Lung (tissue), 12 donors: Measurements from ENCODE around the gene NXN. TPM values are rescaled to one million over a fixed set of nuclear protein-coding genes. Genes with fewer than 3 reads are reported as not detected.

ENCODE experiments used
- ATAC-seq: fragments of 200-7000 bp; cut with Tn5 transposase; one replicate; pipeline ENCODE4 v1.9.1; 2020; ENCODE audit warnings: moderate number of reproducible peaks; ENCODE audit not compliant: insufficient read depth, low FRiP score
- DNase-seq, 3 donors: peaks; one replicate each; pipeline ENCODE4 v3.0.0-alpha.2; 2013 to 2017
- H3K27ac ChIP-seq, 2 donors: one replicate each; pipeline ENCODE4 v1.5.1; 2013; ENCODE audit warnings: mild to moderate bottlenecking in 2 of 2, moderate library complexity in 2 of 2, control low read depth in 1 of 2, inconsistent platforms in 1 of 2, low read depth in 1 of 2, low read length in 1 of 2
- H3K27me3 ChIP-seq, 3 donors: one replicate each; pipeline ENCODE4 v1.5.1; 2013; ENCODE audit warnings: low read length in 2 of 3; ENCODE audit not compliant: control insufficient read depth in 3 of 3, insufficient read depth in 3 of 3
- H3K36me3 ChIP-seq, 4 donors: one replicate each; pipeline ENCODE4 v1.5.1; 2013; ENCODE audit warnings: low read length in 4 of 4, mild to moderate bottlenecking in 1 of 4, moderate library complexity in 1 of 4; ENCODE audit not compliant: control insufficient read depth in 4 of 4, insufficient read depth in 4 of 4
- H3K4me1 ChIP-seq, 5 donors: one replicate each; pipeline ENCODE4 v1.5.1; 2013; ENCODE audit warnings: low read length in 5 of 5, mild to moderate bottlenecking in 2 of 5, moderate library complexity in 1 of 5; ENCODE audit not compliant: control insufficient read depth in 5 of 5, insufficient read depth in 5 of 5
- H3K4me3 ChIP-seq: one replicate; pipeline ENCODE4 v1.5.1; 2013; ENCODE audit warnings: mild to moderate bottlenecking, control low read depth, moderate library complexity
- H3K9ac ChIP-seq, 2 donors: one replicate each; pipeline ENCODE4 v1.5.1; 2013; ENCODE audit warnings: low read length in 2 of 2, control low read depth in 1 of 2; ENCODE audit not compliant: insufficient read depth in 1 of 2
- H3K9me3 ChIP-seq, 4 donors: one replicate each; pipeline ENCODE4 v1.5.1; 2013; ENCODE audit warnings: low read length in 3 of 4, mild to moderate bottlenecking in 1 of 4, moderate library complexity in 1 of 4; ENCODE audit not compliant: control insufficient read depth in 4 of 4, insufficient read depth in 3 of 4
- CTCF ChIP-seq: IDR thresholded peaks from 2 replicates; pipeline ENCODE4 v1.5.1; 2012; ENCODE audit warnings: mild to moderate bottlenecking; ENCODE audit errors: control extremely low read depth, extremely low read depth
- WGBS, 2 donors: extraction: QIAGEN DNeasy Blood & Tissue Kit; methylation state at CpG; one replicate each; pipeline ENCODE4 v1.1.7; 2013; 5-methylcytosine and 5-hydroxymethylcytosine counted together
- polyA plus RNA-seq, 2 donors: library from polyadenylated mRNA; stranded (reverse); fragments of 200-250 nt; gene quantifications; one replicate each; pipeline ENCODE4 v1.2.1, GENCODE V29; 2013
- total RNA-seq, 2 donors: library from RNA; depleted of rRNA in 1 of 2; stranded (reverse); fragments of >200 nt in 1 of 2; gene quantifications; one replicate each; pipeline ENCODE4 v1.2.1, GENCODE V29; 2014 to 2021
- donor health status: control.
- donor health status: control.
- donor health status: Bipolar disorder and iron deficiency.
- donor health status: healthy.
- donor health status: DM: yes; HTN: yes; CAD: no.

The NXN gene
- total and polyA plus RNA-seq, 4 donors = 17.6 to 57.7 (median 39.9) TPM

- Histone ChIP-seq H3K36me3 (peaks cover 2 to 28% (median 4%) of the 10 kb centered on the region in 4 donors), H3K9ac (no peak overlapping the region), H3K27ac (no peak overlapping the region), H3K4me1 (peaks cover 0 to 8% (median 0%) of the 10 kb centered on the region in 5 donors), H3K4me3 (no peak overlapping the region), H3K9me3 (no peaks in the 10 kb centered on the region), H3K27me3 (no peaks in the 10 kb centered on the region)
- ATAC-seq = no peak
- no peak for TF ChIP-seq CTCF
- 90 to 91% methylated on average over 39 of the region's 39 CpGs for WGBS, 2 donors
- DNase-seq = no peak
Observed at GRCh38 chr17:800446-801242, 178.9 kb downstream of the NXN start.

- Histone ChIP-seq H3K36me3 (peaks cover 2 to 22% (median 4%) of the 10 kb centered on the region in 4 donors), H3K4me1 (peaks cover 0 to 20% (median 0%) of the 10 kb centered on the region in 5 donors), H3K27me3 (no peaks in the 10 kb centered on the region), H3K9me3 (no peaks in the 10 kb centered on the region), H3K9ac (no peak overlapping the region), H3K27ac (no peak overlapping the region), H3K4me3 (no peak overlapping the region)
- TF ChIP-seq CTCF = no peak
- WGBS, 2 donors = 86 to 90% methylated on average over 11 of the region's 11 CpGs
- DNase-seq (peak in 2 of 3 donors; percentile 56 to 64), ATAC-seq (no peak)
Observed at GRCh38 chr17:799261-799660, 180.3 kb downstream of the NXN start.

- WGBS, 2 donors = 71 to 80% methylated on average over 11 of the region's 11 CpGs
- Histone ChIP-seq H3K4me1 (peaks cover 0 to 20% (median 0%) of the 10 kb centered on the region in 5 donors), H3K4me3 (no peak overlapping the region), H3K36me3 (peaks cover 2 to 19% (median 4%) of the 10 kb centered on the region in 4 donors), H3K27me3 (no peaks in the 10 kb centered on the region), H3K9me3 (no peaks in the 10 kb centered on the region), H3K27ac (no peak overlapping the region), H3K9ac (no peak overlapping the region)
- ATAC-seq (no peak), DNase-seq (no peak)
- no peak for TF ChIP-seq CTCF
Observed at GRCh38 chr17:798246-798645, 181.3 kb downstream of the NXN start.
